ENCODE results near the gene DHRSX.

GRCh38 chrX:2414384-2414783, 86.4 kb downstream of the DHRSX start:
- no peak for TF ChIP-seq CTCF (IDR thresholded peaks at IDR 0.05)
- no peak for TF ChIP-seq EZH2phosphoT487 (IDR thresholded peaks at IDR 0.05)

Measured in neural progenitor cell (in vitro differentiated cells).